Esophagus squamous epithelium (tissue), 4 donors: ENCODE measurements around the gene AHI1.

Experiments
- POLR2A ChIP-seq, 4 donors: fragments of 450-650 bp; IDR thresholded peaks; one replicate each; pipeline ENCODE4 v1.6.1; 2017; ENCODE audit warnings: antibody characterized with exemption in 4 of 4, mild to moderate bottlenecking in 4 of 4, moderate library complexity in 3 of 4
- TF ChIP-seq, protein P1 (sequence below), 6 experiments: fragments of 450-650 bp in 4 of 6; fragments of 200-600 bp in 2 of 6; sonication (generic) in 2 of 6; IDR thresholded peaks; one replicate each; pipeline ENCODE4 v1.5.1; 2016 to 2019; ENCODE audit warnings: antibody characterized with exemption in 6 of 6, mild to moderate bottlenecking in 4 of 6, moderate library complexity in 4 of 6

DNA sequence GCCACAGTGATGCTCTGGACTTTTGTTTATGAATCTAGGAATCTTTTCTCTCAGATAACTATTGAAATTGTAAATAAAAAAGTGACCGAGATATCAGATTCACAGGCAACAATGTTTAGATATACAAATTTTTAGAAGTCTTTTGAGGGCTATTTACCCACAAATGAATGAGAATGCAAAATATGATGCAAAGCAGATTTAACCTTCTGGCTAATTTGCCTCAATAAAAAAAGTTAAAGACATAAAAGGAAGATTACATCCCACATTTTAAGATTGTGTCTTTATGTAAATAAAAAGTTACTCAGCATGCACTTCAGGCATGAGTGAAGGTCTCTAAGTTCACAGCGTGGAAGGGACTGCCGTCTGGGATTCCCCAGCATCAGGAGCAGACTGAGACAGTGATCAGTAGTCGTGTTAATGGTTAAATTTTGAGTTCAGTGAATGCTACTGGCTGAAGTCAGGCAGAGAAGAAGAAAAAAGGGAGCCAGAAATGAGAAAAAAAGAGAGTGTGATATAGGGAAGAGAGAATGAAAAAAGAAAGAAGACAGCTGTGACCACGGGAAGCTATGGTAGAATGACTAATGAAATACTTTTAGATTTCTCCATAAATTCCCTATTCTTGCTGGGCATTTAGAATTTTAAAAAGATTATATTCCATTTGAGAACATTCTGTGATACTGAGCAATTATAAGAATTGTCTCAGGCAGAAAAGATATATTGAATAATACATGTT is 222.8 kb downstream of the AHI1 start:
- TF ChIP-seq, protein P1, sequence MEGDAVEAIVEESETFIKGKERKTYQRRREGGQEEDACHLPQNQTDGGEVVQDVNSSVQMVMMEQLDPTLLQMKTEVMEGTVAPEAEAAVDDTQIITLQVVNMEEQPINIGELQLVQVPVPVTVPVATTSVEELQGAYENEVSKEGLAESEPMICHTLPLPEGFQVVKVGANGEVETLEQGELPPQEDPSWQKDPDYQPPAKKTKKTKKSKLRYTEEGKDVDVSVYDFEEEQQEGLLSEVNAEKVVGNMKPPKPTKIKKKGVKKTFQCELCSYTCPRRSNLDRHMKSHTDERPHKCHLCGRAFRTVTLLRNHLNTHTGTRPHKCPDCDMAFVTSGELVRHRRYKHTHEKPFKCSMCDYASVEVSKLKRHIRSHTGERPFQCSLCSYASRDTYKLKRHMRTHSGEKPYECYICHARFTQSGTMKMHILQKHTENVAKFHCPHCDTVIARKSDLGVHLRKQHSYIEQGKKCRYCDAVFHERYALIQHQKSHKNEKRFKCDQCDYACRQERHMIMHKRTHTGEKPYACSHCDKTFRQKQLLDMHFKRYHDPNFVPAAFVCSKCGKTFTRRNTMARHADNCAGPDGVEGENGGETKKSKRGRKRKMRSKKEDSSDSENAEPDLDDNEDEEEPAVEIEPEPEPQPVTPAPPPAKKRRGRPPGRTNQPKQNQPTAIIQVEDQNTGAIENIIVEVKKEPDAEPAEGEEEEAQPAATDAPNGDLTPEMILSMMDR (IDR thresholded peaks at IDR 0.05), result no peak
- TF ChIP-seq POLR2A (IDR thresholded peaks at IDR 0.05), result no peak
